Measurements from ENCODE around the gene FAM110A. TPM values are rescaled to one million over a fixed set of nuclear protein-coding genes. Genes with fewer than 3 reads are reported as not detected.

Gene FAM110A
- total and polyA plus RNA-seq, 11 donors: 1.2 to 8.1 (median 2.3) TPM

GRCh38 chr20:822651-823573 lies 10.6 kb upstream of the FAM110A start:
- TF ChIP-seq CTCF (IDR thresholded peaks at IDR 0.05) (no peak), POLR2A (IDR thresholded peaks at IDR 0.05) (no peak)
- Histone ChIP-seq H3K27me3 (no peaks in the 10 kb centered on the region), H3K4me1 (peaks cover 0 to 14% (median 5%) of the 10 kb centered on the region in 12 donors), H3K36me3 (no peaks in the 10 kb centered on the region), H3K4me3 (no peak overlapping the region), H3K27ac (no peak overlapping the region), H3K9me3 (no peaks in the 10 kb centered on the region)
- intact Hi-C loops (cut with DNase I): no loop called here
- DNase-seq: no peak
- no peak for ATAC-seq
- 82 to 90% (median 86%) methylated on average over 11 to 12 of the region's 12 CpGs for WGBS, 4 donors

GRCh38 chr20:823574-823902 lies 10.0 kb upstream of the FAM110A start:
- whole genome bisulfite sequencing, 4 donors: 91 to 97% (median 95%) methylated on average over 4 of the region's 4 CpGs
- H3K27ac ChIP-seq: no peak overlapping the region
- peaks cover 0 to 14% (median 5%) of the 10 kb centered on the region in 12 donors for H3K4me1 ChIP-seq
- no peak overlapping the region for H3K4me3 ChIP-seq
- ATAC-seq (no peak), DNase-seq (no peak)
- intact Hi-C loops (cut with DNase I): no loop called here
- no peak for TF ChIP-seq CTCF (IDR thresholded peaks at IDR 0.05)
- TF ChIP-seq POLR2A (IDR thresholded peaks at IDR 0.05): no peak
- H3K27me3 ChIP-seq: no peaks in the 10 kb centered on the region
- no peaks in the 10 kb centered on the region for H3K36me3 ChIP-seq
- no peaks in the 10 kb centered on the region for H3K9me3 ChIP-seq

DNA sequence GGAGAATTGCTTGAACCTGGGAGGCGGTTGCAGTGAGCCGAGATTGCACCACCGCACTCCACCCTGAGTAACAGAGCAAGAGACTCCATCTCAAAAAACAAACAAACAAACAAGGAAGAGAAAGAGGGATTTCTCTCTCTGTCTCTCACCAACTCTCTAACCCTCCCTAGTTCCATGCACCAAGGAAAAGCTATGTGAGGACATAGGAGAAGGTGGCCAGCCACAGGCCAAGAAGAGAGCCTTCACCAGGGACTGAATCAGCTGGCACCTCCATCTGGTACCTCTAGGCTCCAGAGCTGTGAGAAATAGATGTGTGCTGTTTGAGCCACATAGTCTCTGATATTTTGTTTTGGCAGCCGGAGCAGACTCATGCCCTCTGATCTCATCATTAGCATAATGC lies 9.0 kb upstream of the FAM110A start:
- intact Hi-C loops (cut with DNase I): no loop called here
- DNase-seq: no peak
- no peaks in the 10 kb centered on the region for H3K27me3 ChIP-seq
- 86 to 99% (median 97%) methylated on average over 4 of the region's 4 CpGs for WGBS, 4 donors
- no peaks in the 10 kb centered on the region for H3K9me3 ChIP-seq
- H3K4me1 ChIP-seq: peaks cover 0 to 14% (median 5%) of the 10 kb centered on the region in 12 donors
- no peak for ATAC-seq
- no peaks in the 10 kb centered on the region for H3K36me3 ChIP-seq
- H3K4me3 ChIP-seq: no peak overlapping the region
- H3K27ac ChIP-seq: no peak overlapping the region
- TF ChIP-seq POLR2A (IDR thresholded peaks at IDR 0.05) (no peak), CTCF (IDR thresholded peaks at IDR 0.05) (no peak)

DNA sequence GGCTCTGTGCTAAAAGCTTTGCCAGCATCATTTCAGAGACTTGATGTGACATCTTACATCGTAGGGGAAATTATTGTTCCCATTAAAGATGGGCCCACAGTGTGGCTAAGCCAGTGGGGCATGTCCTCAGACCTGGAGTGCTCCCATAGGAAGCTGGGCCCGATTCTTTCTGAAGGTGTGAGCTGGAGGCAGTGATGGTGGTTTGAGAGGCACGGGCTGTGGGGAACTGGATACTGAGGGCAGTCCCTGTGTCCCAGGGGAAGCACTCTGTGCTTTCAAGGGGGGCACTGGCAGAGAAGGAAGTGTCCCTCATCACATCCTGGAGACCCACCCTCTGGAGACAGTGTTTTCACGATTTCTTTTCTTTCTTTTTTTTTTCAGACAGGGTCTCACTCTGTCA lies 8.6 kb upstream of the FAM110A start:
- no peak for ATAC-seq
- no peaks in the 10 kb centered on the region for H3K36me3 ChIP-seq
- TF ChIP-seq POLR2A (IDR thresholded peaks at IDR 0.05) (no peak), CTCF (IDR thresholded peaks at IDR 0.05) (no peak)
- peaks cover 0 to 14% (median 5%) of the 10 kb centered on the region in 12 donors for H3K4me1 ChIP-seq
- H3K9me3 ChIP-seq: no peaks in the 10 kb centered on the region
- H3K27ac ChIP-seq: no peak overlapping the region
- DNase-seq: no peak
- no peaks in the 10 kb centered on the region for H3K27me3 ChIP-seq
- no peak overlapping the region for H3K4me3 ChIP-seq
- 64 to 78% (median 73%) methylated on average over 4 of the region's 4 CpGs for WGBS, 4 donors
- intact Hi-C loops (cut with DNase I): no loop called here
